ENCODE data around the gene ADPGK.
A peak's percentile ranks its signal among the peaks of the same experiment; 100 is the strongest.
"Not testable (repeated sequence)": the region's sequence is repeated elsewhere in the genome, so short reads cannot be mapped to it uniquely, and the experiment has no call there.

The ADPGK gene

GRCh38 chr15:72783640-72784455 is at the start of gene ADPGK:
TSS of gene ADPGK (minus strand) at chr15:72783758. CDS start at chr15:72783691, 67 bp downstream.
- peak; percentile 79 to 95 for DNase-seq

DNA sequence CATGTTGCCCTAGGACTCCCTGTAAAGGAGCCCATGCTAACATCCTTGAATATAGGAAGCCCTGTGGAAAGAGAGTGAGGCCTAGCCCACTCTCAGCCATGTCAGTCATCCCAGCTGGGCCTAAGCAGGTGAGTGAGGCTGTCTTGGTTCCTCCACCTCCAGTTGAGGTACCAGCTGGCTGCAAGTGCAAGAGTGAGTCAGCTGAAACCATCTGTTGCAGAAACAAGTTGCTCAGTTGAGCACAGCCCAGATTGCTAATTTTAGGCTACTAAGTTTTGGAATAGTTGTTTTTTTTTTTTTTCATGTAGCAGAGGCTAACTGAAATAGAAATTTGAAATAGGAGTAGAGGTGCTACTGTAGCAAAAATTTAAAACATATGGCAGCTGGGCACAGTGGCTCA is 43.7 kb upstream of the ADPGK start:
- no peak for DNase-seq

- DNase-seq: no peak
Observed at GRCh38 chr15:72826611-72827010, 43.1 kb upstream of the ADPGK start.

DNA sequence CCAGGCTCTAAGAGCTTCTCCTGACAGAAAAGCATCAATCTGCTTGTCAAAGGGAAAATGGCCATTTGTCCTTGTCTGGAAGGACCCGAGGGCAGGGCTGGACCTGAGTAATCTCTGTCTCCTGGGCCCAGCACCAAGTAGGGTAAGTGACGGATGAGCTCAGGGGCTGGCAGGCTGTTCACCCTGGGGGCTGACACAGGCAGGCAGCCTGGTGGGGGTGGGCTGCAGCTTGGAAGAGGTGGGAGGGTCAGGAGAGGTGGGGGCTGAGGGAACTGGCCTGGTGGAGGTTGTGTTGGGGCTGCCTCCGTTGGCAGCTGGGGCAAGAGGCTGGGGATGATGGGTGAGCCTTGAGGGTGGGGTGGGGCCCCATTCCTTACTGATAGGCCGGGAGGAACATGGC is 42.3 kb upstream of the ADPGK start:
- DNase-seq: no peak

DNA sequence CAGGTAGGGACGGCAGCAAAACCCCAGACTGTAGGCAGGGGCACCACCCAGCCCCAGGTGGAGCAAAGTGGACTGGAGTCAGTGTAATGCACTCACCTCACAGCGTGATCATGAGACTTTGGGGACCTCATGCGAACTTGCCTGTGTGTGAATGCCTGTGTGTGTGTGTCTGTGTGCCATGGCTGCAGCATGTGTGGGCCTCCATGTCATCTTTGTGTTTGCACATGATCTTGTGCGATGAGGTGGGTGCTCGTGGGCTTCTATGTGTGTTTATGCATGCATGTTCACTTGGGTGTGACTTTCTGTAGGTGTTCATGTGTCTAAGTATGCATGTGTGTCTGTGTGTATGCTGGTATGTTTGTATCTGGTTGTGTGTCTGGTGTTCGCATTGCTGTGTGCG is 41.2 kb upstream of the ADPGK start:
- DNase-seq: no peak

GRCh38 chr15:72824112-72824511 is 40.6 kb upstream of the ADPGK start:
- no peak for DNase-seq

- no peak for DNase-seq
Observed at GRCh38 chr15:72820278-72820677, 36.7 kb upstream of the ADPGK start.

DNA sequence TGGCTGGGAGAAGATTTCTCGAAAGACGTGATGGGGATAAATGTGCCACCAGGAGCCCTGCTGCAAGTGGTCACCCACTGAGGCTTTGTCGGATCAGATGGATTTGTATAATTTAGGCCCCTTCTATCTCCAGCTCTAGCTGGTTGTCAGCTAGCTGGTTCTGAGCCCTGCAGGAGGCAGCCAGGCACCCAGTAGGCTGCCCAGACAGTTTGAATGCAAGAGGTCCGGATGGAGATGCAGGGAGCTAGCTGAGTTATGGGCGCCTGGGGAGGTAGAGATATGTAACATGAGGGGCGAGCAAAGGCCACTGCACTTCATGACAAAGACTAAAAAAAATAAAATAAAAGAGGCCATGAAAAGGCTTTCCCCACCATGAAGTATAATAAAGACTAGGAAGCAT is 35.1 kb upstream of the ADPGK start:
- no peak for DNase-seq

GRCh38 chr15:72813345-72814004 is 29.9 kb upstream of the ADPGK start:
- DNase-seq: no peak

DNA sequence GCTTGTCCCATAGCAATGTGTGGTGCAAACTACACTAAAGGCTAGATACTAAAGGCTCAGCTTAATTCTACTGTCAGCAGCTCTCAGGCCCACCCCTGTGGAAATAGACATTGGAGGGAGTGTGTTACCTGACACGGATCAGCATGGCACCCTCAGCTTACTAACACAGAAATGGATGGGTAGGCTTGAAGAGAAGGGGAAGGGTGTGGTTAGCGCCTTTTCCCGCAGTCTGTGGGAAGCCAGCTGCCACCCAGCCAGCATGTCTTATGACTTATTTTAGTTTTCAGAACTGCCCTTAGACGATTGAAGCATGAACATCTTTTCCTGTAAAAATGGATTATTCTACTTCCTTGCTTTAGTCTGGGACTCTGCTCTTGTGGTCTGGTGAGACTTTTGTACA is 25.8 kb upstream of the ADPGK start:
- no peak for DNase-seq

- DNase-seq: not testable (repeated sequence)
Observed at GRCh38 chr15:72807346-72807745, 23.8 kb upstream of the ADPGK start.

- DNase-seq: no peak
Observed at GRCh38 chr15:72803006-72803405, 19.4 kb upstream of the ADPGK start.

GRCh38 chr15:72801590-72802325 is 18.2 kb upstream of the ADPGK start:
- no peak for DNase-seq

GRCh38 chr15:72800833-72801481 is 17.4 kb upstream of the ADPGK start:
- no peak for DNase-seq

GRCh38 chr15:72797834-72798233 is 14.3 kb upstream of the ADPGK start:
- DNase-seq: no peak

DNA sequence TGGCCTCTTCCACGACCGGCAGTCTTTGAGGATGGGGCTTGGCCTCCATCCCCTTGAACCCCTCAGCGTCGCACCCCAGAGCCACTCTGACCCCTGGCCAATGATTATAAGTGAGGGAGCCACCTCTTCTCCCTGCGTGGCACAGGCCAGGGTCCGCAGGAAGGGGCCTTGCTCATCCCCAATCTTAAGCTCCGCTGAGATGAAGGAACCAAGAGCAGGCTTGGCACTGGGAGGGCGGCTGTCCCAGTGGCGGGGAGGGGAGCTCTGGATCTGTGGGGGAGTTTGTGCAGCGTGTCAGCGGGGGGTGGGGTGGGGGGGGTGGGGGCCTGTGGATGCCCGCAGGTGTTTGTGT is 13.8 kb upstream of the ADPGK start:
- no peak for DNase-seq

DNA sequence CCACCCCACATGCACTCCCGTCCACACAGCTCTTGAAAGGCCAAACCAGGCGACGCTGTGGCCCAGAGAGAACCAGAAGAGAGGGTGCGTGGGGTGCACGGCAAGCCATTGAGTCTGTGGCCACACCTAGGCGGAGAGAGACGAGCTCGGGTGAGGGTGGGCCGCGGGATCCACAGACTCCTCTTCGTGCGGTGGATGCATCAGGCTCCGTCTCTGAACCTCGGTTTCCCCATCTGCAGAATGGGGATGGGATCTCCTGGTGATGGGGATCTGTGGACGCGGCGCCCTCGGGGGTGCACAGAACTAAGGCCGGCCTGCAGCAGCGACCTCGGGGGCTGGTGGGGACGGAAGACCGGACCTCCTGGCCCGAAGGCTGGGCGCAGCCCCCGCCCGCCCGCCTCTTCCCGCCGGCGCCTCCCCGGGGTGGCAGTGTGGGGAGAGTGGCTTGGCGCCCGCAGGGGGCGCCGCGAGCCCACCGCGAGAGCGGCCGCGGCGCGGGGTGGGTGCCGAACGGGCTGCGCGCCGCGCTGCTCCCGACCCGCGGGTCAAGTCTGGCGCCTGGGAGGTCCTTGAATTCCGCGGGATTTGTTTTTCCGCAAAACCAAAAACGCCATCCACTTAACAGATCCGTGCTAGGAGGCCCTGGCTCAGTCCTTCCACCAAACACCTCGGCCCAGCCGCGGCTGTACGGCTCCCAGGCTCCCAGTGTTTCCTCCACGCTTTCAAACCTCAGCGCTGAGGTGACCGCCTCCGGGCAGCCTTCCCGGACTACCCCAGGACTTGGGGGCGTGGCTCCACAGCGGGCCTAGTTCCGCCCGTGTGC is 13.2 kb upstream of the ADPGK start:
- peak in 1 of 2 experiments; percentile 86 for DNase-seq

DNA sequence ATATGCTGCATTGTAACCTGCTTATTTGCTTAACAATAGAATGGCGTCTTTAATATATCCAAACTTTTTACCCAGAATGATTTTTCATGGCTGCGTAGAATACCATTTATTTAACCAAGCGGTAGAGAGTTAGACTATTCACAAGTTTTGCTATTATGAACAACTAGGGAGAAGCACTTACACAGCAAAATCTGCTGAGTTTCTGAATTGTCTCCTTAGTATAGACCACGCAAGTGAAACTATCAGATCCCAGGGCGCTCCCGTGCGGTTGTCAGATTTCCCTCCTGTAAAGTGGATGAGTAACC is 12.6 kb upstream of the ADPGK start:
- no peak for DNase-seq

- DNase-seq: no peak
Observed at GRCh38 chr15:72793766-72794660, 10.5 kb upstream of the ADPGK start.

DNA sequence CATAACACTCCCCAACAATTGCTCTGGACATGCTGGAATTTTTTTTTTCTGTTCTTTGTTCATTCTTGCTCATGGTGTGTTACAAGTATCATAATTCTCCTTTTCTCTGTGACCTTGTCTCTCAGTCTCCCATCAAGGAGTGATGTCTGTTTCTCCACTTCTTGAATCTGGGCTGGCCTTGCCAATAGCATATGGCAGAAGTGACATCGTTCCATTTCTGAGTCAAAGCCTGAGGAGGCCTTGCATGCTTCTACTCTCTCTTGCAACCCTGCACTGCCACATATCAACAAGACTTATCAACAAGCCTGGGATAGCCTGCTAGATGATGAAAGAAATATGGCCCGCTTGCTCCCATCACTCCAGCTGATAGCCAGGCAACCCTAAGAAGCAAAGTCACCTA is 8.9 kb upstream of the ADPGK start:
- no peak for DNase-seq

GRCh38 chr15:72790302-72790910 is 6.8 kb upstream of the ADPGK start:
- DNase-seq: no peak
